GM20000 (cell line): Measurements from ENCODE around the gene GULP1.

ENCODE experiments used
- DNase-seq: peaks from one replicate; pipeline ENCODE4 v3.0.0; 2012; ENCODE audit warnings: low spot score
- CTCF ChIP-seq: IDR thresholded peaks from 2 replicates; pipeline ENCODE4 v1.5.1; 2012; ENCODE audit warnings: mild to moderate bottlenecking, control low read depth; ENCODE audit errors: extremely low read depth, missing control alignments

Gene GULP1

GRCh38 chr2:188582211-188582610 is 290.5 kb downstream of the GULP1 start:
- no peak for DNase-seq
- no peak for TF ChIP-seq CTCF

- no peak for DNase-seq
- no peak for TF ChIP-seq CTCF
These were observed 296.6 kb downstream of the GULP1 start for GRCh38 chr2:188588235-188588634.

GRCh38 chr2:188596054-188596453 is 304.4 kb downstream of the GULP1 start:
- TF ChIP-seq CTCF, result no peak
- no peak for DNase-seq

GRCh38 chr2:188598551-188598950 is 306.9 kb downstream of the GULP1 start:
- no peak for DNase-seq

GRCh38 chr2:188599140-188599539 is 307.5 kb downstream of the GULP1 start:
- DNase-seq, result no peak
- no peak for TF ChIP-seq CTCF

More at GRCh38 chr2:188598551-188598950, 306.9 kb downstream of the GULP1 start:
- no peak for TF ChIP-seq CTCF

GRCh38 chr2:188600536-188601210 is 309.0 kb downstream of the GULP1 start:
- no peak for TF ChIP-seq CTCF
- no peak for DNase-seq

GRCh38 chr2:188601391-188601790 is 309.7 kb downstream of the GULP1 start:
- no peak for TF ChIP-seq CTCF
- DNase-seq, result no peak
